Colonic mucosa (tissue), 4 donors: Measurements from ENCODE around the gene SVIL. TPM values are rescaled to one million over a fixed set of nuclear protein-coding genes. Genes with fewer than 3 reads are reported as not detected.

Source experiments
- DNase-seq: peaks from one replicate; pipeline ENCODE4 v3.0.0-alpha.2; 2020
- H3K27ac ChIP-seq: fragments of 200-600 bp; one replicate; pipeline ENCODE4 v1.8.0; 2021
- H3K27me3 ChIP-seq: fragments of 200-600 bp; one replicate; pipeline ENCODE4 v1.8.0; 2021
- H3K36me3 ChIP-seq: fragments of 200-600 bp; one replicate; pipeline ENCODE4 v1.8.0; 2021
- H3K4me1 ChIP-seq: fragments of 200-600 bp; one replicate; pipeline ENCODE4 v1.8.0; 2021; ENCODE audit warnings: mild to moderate bottlenecking
- H3K4me3 ChIP-seq: fragments of 200-600 bp; one replicate; pipeline ENCODE4 v1.8.0; 2021
- H3K9ac ChIP-seq, 2 donors: one replicate each; pipeline ENCODE4 v1.7.0; 2013; ENCODE audit warnings: control low read depth in 2 of 2, low read depth in 2 of 2, low read length in 2 of 2
- H3K9me3 ChIP-seq: fragments of 200-600 bp; one replicate; pipeline ENCODE4 v1.8.0; 2021
- intact Hi-C: fragments of 100-400 bp; cut with DNase I; formaldehyde crosslinking; loops from one replicate; pipeline ENCODE4 v1.14.1; 2022
- total RNA-seq, 2 donors: library from RNA; stranded (reverse); fragmentation: NEBNext Ultra II Directional in 1 of 2; extraction: Animal tissue kit (Norgen Biotek cat#: 25700) in 1 of 2; gene quantifications; one replicate each; pipeline ENCODE4 v1.2.1, GENCODE V29; 2021
- TF ChIP-seq, protein P1 (sequence below): fragments of 200-600 bp; IDR thresholded peaks from one replicate; pipeline ENCODE4 v1.8.0; 2022; ENCODE audit warnings: antibody characterized with exemption, mild to moderate bottlenecking
- donor health status: healthy.
- donor health status: DM: no; HTN: no; CAD: no.
- donor health status: DM: no; HTN: no; CAD: no.

Gene SVIL
- total RNA-seq, 2 donors from 2014 or later: 62.6 to 132 TPM

DNA sequence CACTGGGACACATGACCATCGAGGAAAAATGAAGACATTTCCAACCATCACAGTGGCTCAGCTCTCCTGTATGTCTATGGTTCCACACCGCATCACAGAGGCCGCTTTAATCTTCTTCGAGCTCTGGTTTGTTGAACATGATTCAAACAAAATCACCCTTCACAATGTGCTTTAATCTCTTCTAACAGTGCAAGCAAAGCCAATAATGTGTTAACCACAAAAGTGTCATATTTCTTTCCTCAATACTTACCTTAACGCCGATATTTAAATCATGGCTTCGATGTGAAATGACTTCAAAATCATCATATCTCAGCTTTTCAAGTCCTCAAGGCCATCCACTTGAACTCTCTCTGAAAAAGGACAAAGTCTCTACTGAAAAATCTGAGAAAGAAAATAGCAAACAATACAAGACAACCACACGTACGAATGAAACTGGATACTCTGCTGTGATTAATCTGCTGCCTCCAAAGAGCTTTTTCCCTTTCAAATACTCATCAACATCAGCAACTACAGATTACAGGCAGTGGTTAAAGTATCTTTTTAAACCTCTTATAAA is 23.0 kb upstream of the SVIL start:
- H3K4me1 ChIP-seq: peaks cover 5% of the 10 kb centered on the region
- intact Hi-C loops: no loop called here

DNA sequence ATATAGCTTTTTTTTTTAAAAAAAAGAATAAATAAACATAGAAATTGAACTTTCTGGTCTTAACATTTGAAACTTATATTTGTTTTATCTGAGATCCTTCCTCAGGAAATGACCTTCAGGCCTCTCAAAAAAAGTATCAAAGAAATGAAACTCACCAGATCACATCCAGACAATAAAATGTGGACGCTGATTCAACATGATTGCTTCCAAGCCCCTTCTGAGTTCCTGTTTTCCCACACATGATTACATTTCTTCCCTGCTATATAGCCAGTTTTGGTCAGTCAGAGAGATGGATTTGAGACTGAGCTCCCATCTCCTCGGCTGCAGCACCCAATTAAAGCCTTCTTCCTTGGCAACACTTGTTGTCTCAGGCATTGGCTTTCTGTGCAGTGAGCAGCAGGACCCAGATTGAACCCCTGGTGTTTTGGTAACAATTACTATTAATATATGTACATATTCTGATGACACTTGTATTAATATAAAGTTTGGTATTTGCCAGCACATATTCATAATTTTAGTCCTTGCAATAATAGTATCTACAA is 21.8 kb upstream of the SVIL start:
- H3K36me3 ChIP-seq: no peaks in the 10 kb centered on the region
- H3K9ac ChIP-seq: no peak overlapping the region
- no peak overlapping the region for H3K4me3 ChIP-seq
- H3K27me3 ChIP-seq: no peaks in the 10 kb centered on the region
- intact Hi-C loops: no loop called here
- TF ChIP-seq, protein P1, sequence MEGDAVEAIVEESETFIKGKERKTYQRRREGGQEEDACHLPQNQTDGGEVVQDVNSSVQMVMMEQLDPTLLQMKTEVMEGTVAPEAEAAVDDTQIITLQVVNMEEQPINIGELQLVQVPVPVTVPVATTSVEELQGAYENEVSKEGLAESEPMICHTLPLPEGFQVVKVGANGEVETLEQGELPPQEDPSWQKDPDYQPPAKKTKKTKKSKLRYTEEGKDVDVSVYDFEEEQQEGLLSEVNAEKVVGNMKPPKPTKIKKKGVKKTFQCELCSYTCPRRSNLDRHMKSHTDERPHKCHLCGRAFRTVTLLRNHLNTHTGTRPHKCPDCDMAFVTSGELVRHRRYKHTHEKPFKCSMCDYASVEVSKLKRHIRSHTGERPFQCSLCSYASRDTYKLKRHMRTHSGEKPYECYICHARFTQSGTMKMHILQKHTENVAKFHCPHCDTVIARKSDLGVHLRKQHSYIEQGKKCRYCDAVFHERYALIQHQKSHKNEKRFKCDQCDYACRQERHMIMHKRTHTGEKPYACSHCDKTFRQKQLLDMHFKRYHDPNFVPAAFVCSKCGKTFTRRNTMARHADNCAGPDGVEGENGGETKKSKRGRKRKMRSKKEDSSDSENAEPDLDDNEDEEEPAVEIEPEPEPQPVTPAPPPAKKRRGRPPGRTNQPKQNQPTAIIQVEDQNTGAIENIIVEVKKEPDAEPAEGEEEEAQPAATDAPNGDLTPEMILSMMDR: no peak
- peaks cover 5% of the 10 kb centered on the region for H3K4me1 ChIP-seq
- H3K27ac ChIP-seq: no peak overlapping the region
- no peaks in the 10 kb centered on the region for H3K9me3 ChIP-seq
- DNase-seq: no peak

More for the DNA sequence above, 23.0 kb upstream of the SVIL start:
- DNase-seq: no peak
- Histone ChIP-seq H3K4me3 (no peak overlapping the region), H3K9me3 (no peaks in the 10 kb centered on the region), H3K27ac (no peak overlapping the region), H3K9ac (no peak overlapping the region), H3K27me3 (no peaks in the 10 kb centered on the region), H3K36me3 (no peaks in the 10 kb centered on the region)
- TF ChIP-seq, protein P1: no peak

DNA sequence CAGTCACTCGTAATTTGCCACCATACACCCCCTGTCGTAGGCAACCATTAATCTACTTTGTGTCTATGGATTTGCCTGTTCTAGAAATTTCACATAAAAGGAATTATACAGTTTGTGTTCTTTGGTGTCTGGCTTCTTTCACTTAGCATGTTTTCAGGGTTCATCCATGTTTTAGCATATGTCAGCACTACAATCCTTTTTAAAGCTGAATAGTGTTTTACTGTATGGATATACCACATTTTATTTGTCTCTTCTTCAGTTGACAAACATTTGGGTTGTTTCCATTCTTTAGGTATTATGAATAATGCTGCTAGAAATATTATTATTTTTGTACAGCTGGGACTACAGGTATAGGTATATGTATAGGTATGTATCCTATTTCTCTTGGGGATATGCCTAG is 17.4 kb upstream of the SVIL start:
- DNase-seq: no peak
- Histone ChIP-seq H3K4me1 (peaks cover 10% of the 10 kb centered on the region), H3K27me3 (no peaks in the 10 kb centered on the region), H3K36me3 (no peaks in the 10 kb centered on the region), H3K4me3 (no peak overlapping the region), H3K27ac (no peak overlapping the region), H3K9ac (no peak overlapping the region), H3K9me3 (no peaks in the 10 kb centered on the region)
- intact Hi-C loops: no loop called here
- TF ChIP-seq, protein P1: no peak

DNA sequence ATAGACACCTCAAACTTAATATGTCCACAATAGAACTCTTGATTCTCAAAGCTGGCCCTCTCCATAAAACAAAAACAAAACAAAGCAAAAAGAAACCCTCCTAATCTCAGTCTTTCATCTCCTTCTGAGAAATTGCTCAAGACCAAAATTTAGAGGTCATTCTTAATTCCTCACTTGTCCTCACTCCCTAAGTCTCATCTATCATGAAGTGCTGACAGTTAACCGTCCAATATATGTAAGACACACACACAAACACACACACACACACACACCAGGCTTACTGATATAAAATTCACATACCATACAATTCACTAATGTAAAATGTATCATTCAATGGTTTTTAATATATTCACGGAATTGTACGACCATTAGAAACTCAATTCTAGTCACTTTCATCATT is 17.0 kb upstream of the SVIL start:
- Histone ChIP-seq H3K4me1 (peaks cover 10% of the 10 kb centered on the region), H3K9ac (no peak overlapping the region), H3K4me3 (no peak overlapping the region), H3K9me3 (no peaks in the 10 kb centered on the region), H3K27ac (no peak overlapping the region), H3K27me3 (no peaks in the 10 kb centered on the region), H3K36me3 (no peaks in the 10 kb centered on the region)
- DNase-seq: no peak
- TF ChIP-seq, protein P1: no peak
- intact Hi-C loops: no loop called here

DNA sequence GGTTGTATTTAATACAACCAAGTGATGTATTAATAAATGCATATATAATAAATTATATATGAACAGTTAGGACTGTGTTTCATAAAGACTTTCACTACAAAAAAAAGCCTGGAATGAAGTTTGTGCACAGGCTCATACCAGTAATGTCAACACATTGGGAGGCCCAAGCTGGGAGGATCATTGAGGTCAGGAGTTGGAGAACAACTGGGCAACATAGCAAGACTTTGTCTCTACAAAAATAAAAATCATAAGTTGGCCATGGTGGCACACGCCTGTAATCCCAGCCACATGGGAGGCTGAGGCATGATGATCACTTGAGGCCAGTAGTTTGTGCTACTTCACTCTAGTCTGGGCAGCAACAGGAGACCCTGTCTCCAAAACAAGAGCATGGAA is 15.8 kb upstream of the SVIL start:
- intact Hi-C loops: no loop called here
- H3K4me1 ChIP-seq: peaks cover 15% of the 10 kb centered on the region

More for the DNA sequence above, 15.8 kb upstream of the SVIL start:
- Histone ChIP-seq H3K36me3 (no peaks in the 10 kb centered on the region), H3K4me3 (no peak overlapping the region), H3K27me3 (no peaks in the 10 kb centered on the region), H3K9me3 (no peaks in the 10 kb centered on the region), H3K9ac (no peak overlapping the region), H3K27ac (no peak overlapping the region)
- DNase-seq: no peak
- TF ChIP-seq, protein P1: no peak
